ENCODE measurements around the gene IPO11.
A peak's percentile ranks its signal among the peaks of the same experiment; 100 is the strongest.

Gene IPO11

DNA sequence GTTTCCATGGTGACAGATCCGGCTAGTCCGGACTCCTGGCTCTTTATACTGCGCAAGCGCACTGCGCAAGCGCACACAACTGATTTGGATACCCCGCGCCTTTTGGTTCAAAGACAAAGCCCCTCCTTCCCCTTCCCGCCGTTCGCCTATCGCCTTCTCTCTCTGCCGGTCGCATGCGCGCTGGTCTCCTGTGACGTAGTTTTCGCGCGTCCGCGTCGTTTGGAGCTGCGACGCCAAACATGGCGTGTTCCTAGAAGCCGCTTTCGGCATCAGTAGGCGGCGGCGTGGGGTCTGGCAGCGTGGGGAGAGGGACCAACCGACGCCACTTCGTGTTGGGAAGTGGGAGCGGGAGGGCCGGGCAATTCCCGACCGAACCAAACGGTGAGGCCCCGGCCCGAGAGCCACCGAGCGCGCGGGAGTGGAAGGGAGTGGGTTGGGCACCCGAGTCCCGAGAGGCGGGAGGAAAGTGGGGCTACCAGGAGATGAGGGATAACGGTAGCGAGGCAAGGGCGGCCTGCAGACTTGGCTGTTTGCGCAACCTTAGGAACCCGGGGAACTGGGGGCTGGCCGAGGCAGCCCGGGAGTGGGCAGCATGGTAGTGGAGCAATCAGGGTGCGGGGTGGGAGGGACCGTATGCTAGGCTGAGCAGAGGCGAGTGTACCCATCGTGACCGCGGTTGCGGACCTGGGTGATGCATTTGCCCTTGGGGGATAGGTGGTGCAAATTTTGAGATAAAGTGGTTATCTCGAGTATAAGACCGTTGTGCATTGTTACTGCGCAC lies at the start of gene IPO11:
IPO11 (plus strand) TSS at position 215 of the 781 bp plus-strand sequence. CDS start 24,517 bp downstream, outside the sequence.
- peak; percentile 99 for DNase-seq (ENCODE audit: low spot score)

DNA sequence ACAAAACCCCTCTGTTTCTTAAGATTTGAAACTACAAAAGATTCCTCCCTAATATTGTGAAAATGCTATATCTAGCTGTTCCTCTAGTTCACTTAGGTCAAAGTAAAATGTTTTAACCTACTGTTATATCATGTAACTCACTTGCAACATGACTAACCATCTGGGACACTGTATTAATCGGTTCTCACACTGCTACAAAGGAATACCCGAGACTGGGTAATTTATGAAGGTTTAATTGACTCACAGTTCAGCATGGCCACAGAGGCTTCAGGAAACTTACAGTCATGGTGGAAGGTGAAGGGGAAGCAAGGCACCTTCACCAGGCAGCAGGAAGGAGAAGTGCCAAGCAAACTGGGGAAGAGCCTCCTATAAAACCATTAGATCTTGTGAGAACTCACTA lies 43.5 kb upstream of the IPO11 start:
- no peak for DNase-seq (ENCODE audit: low spot score)

DNA sequence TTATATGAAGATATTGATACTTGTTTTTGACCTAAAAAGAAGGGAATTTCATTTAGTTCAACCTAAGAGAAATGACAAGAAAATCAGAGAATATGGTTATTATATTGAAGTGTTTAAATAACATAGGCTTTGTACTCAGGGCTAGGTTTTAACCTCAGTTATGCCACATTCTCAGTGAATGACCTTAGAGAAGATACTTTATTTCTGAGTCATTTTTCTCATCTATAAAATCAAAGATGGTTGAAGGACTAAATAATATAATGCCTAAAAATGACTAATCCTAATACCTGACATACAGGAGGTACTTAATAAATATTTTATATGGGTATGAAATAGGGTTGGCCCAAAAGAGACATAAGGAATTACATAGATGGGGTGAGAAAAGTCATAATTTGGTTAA lies 41.2 kb upstream of the IPO11 start:
- DNase-seq (ENCODE audit: low spot score), result no peak

DNA sequence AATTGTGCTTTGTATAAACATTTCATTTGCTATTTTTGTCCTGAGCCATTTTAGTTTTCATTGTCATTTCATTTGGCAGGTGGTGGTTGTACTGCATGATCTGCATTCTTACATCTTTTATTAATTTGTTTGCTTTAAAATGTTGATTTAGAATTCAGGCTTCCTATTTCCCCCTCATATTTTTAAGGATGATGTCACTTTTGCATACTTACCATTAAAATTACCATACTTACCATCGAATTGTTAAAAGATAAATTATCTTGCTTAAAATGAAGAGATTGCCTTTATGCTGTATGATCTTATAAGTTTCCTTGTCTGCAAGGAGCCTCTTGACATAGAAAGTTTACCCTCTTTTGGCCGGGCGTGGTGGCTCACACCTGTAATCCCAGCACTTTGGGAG lies 40.0 kb upstream of the IPO11 start:
- no peak for DNase-seq (ENCODE audit: low spot score)

- DNase-seq (ENCODE audit: low spot score), result no peak
Observed at GRCh38 chr5:62373382-62373781, 39.2 kb upstream of the IPO11 start.

GRCh38 chr5:62374090-62374489 lies 38.5 kb upstream of the IPO11 start:
- DNase-seq (ENCODE audit: low spot score), result no peak

DNA sequence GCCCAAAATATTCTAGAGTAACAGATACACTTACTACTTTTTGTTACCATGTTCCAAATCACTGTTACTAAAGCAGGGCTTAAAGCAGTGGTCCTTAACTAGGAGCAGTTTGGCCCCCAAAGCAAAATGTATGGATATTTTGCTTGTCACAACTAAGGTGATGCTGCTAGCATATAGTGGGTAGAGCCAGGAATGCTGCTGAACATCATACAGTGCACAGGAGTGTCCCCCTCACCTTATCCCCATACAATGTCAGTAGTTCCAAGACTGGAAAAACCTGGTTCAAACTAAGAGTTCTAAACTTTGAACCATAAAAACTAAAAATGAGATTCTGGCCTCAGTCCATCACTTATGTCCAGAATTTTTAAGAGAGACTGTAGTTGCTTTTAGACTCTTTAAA lies 36.9 kb upstream of the IPO11 start:
- DNase-seq (ENCODE audit: low spot score), result no peak

- no peak for DNase-seq (ENCODE audit: low spot score)
Observed at GRCh38 chr5:62376064-62376463, 36.5 kb upstream of the IPO11 start.

- DNase-seq (ENCODE audit: low spot score), result no peak
Observed at GRCh38 chr5:62385131-62385530, 27.4 kb upstream of the IPO11 start.

DNA sequence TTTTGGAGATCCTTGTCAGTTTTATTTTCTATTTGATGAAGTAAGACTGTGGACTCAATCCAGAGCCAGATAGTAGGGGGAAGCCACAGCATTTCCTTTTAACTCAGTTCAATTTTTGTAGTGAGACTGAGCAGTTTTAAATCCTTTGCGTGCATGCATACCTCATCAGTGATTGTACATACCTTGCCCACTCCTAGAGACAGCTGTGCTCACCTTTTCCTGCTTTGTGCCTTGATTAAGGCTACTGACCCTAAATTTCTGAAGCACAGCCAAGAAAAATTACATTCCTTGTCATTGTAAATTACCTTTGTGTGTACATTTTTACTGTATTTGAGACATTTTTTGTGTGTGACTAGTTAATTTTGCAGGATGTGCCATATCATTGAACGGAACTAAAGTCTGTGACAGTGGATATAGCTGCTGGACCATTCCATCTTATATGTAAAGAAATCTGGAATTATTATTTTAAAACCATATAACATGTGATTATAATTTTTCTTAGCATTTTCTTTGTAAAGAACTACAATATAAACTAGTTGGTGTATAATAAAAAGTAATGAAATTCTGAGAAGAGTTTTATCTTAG lies 26.7 kb upstream of the IPO11 start:
- DNase-seq (ENCODE audit: low spot score), result no peak

DNA sequence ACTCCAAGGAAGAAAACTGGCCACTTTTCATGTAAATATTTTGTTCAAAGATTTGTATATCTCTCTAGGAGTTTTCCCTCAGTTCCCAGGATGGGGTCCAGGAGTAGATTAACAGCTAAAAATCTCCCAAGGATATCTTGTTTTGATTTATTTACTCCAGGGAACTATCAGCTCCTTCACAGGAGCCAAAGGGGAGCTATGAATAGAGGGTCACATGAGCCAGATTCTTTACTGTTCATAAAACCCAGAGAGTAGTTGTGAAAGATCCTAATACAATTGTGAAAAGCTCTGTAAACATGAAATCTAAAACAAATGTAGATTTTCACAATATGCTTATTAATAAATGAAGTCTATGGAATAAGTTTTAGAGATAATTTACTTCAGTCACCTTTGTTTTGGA lies 25.7 kb upstream of the IPO11 start:
- no peak for DNase-seq (ENCODE audit: low spot score)

- no peak for DNase-seq (ENCODE audit: low spot score)
Observed at GRCh38 chr5:62395210-62395950, 17.2 kb upstream of the IPO11 start.

- DNase-seq (ENCODE audit: low spot score), result peak; percentile 99
Observed at GRCh38 chr5:62403411-62404250, 8.9 kb upstream of the IPO11 start, which contains the start of gene DIMT1. Gene DIMT1 (minus strand): TSS chr5:62403905. CDS start chr5:62403772, 133 bp downstream.

GRCh38 chr5:62413711-62414110 lies 1.1 kb downstream of the IPO11 start:
- DNase-seq (ENCODE audit: low spot score), result no peak

GRCh38 chr5:62418462-62419076 lies 6.0 kb downstream of the IPO11 start:
- DNase-seq (ENCODE audit: low spot score), result no peak

DNA sequence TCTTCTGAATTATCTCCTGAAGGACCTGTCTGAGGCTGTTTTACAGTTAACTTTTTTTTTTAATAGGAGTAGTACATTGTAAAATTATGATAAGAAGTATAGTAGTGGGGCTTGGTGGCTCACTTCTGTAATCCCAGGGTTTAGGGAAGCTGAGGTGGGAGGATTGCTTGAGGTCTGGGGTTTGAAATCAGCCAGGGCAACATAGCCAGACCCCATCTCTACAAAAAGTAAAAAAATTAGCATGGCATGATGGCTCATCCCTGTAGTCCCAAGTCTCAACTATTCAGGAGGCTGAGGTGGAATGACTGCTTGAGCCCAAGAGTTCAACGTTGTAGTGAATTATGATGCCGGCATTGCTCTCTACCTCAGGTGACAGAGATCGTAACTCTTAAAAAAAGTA lies 7.0 kb downstream of the IPO11 start:
- no peak for DNase-seq (ENCODE audit: low spot score)

DNA sequence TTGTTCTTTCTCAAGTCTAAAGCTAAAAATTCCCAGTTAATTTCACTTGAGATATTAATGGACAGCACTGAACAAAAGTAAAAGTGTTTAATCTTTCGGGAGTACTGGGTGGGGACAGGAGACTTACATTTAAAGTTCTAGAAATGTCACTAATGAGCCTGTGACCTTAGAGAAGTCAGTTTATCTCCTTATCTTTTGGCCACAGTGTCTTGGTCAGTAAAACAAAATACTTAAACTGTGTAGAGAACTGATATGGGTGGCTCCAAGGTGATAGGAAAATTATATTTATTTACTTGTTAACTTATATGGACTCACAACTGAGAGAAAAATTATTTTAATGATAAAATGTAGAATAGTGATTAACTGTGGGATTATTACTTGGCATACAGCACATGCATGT lies 8.9 kb downstream of the IPO11 start:
- DNase-seq (ENCODE audit: low spot score), result no peak

GRCh38 chr5:62424763-62425162 lies 12.2 kb downstream of the IPO11 start:
- no peak for DNase-seq (ENCODE audit: low spot score)

DNA sequence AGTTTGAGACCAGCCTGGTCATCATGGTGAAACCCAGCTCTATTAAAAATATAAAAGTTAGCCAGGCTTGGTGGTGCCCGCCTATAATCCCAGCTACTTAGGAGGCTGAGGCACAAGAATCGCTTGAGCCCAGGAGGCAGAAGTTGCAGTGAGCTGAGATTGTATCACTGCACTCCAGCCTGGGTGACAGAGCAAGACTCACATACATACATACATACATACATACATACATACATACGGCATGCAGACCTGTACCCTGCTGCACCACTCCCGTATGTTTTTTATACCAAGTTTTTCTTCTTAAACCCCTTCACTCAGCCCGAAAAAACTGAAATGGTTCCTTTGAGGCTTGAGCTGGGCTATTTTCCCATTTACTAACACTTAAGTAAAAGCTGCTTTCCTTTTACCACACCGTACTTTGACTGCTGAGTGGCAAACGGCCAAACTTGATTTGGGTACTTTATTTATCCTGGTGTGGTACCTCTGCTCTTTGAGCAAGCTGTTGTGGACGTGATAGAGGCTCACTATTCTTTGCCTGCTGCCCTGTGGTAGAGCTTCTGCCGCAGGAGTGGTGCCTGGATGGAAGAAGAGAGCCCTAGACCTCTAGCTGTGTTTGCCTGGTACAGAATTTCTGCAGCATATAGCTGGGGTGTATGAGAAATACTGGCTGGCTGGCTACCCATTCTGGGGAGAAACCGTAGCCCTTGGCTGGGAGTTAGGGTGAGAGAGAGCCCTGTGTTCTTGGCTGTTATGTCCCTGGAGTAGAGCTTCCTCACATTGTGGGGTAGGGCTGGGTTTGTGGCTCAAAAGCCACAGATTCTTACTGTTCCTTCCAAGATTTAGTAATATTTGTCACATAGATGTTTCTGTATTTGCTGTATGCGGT lies 19.4 kb downstream of the IPO11 start:
- no peak for DNase-seq (ENCODE audit: low spot score)

GRCh38 chr5:62432621-62433064 lies 20.1 kb downstream of the IPO11 start:
- no peak for DNase-seq (ENCODE audit: low spot score)

DNA sequence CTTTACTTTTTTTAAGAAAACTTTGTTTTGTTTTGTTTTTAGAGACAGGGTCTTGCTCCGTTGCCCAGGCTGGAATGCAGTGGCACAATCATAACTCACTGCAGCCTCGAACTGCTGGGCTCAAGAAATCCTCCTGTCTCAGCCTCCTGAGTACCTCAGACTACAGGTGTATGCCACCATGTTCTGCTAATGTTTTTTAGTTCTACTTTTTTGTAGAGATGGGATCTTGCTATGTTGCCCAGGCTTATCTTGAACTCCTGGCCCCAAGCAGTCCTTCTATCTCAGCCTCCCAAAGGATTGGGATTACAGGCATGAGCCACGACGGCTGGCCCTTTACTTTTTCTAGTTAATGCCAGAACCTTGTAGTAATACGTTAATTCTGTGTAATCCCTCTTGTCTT lies 36.0 kb downstream of the IPO11 start:
- no peak for DNase-seq (ENCODE audit: low spot score)

All from Ammon's horn (tissue), 1 donor.